Measurements from ENCODE around the gene BORCS8. TPM values are rescaled to one million over a fixed set of nuclear protein-coding genes. Genes with fewer than 3 reads are reported as not detected.

Gene BORCS8
- total RNA-seq, 6 experiments from 2014 or later, result 33.9 to 43.2 (median 38.6) TPM

- DNase-seq, result no peak
- no peak overlapping the region for H3K4me3 Mint-ChIP-seq
- peaks cover 14% of the 10 kb centered on the region for H3K27me3 Mint-ChIP-seq (ENCODE audit: insufficient read depth)
- H3K27ac Mint-ChIP-seq, result no peak overlapping the region
- H3K4me1 Mint-ChIP-seq (ENCODE audit: low read depth), result peaks cover under 1% of the 10 kb centered on the region
- H3K9me3 Mint-ChIP-seq, result no peaks in the 10 kb centered on the region
- TF ChIP-seq CTCF (IDR thresholded peaks at IDR 0.05), result no peak
- peaks cover under 1% of the 10 kb centered on the region; the same call in 1 of the 2 replicates for H3K36me3 Mint-ChIP-seq (ENCODE audit: low read depth)
Measured at GRCh38 chr19:19207637-19208572, 16.0 kb upstream of the BORCS8 start.

GRCh38 chr19:19206938-19207337 lies 15.0 kb upstream of the BORCS8 start:
- no peak overlapping the region for H3K27ac Mint-ChIP-seq
- DNase-seq, result no peak
- H3K27me3 Mint-ChIP-seq (ENCODE audit: insufficient read depth), result peaks cover 14% of the 10 kb centered on the region
- no peak overlapping the region for H3K4me3 Mint-ChIP-seq
- TF ChIP-seq CTCF (IDR thresholded peaks at IDR 0.05), result no peak
- H3K9me3 Mint-ChIP-seq, result no peaks in the 10 kb centered on the region
- H3K4me1 Mint-ChIP-seq (ENCODE audit: low read depth), result peaks cover 11% of the 10 kb centered on the region
- peaks cover 10% of the 10 kb centered on the region for H3K36me3 Mint-ChIP-seq (ENCODE audit: low read depth)

GRCh38 chr19:19205416-19206410 lies 13.8 kb upstream of the BORCS8 start:
- H3K27ac Mint-ChIP-seq, result no peak overlapping the region
- no peaks in the 10 kb centered on the region for H3K9me3 Mint-ChIP-seq
- H3K4me3 Mint-ChIP-seq, result no peak overlapping the region
- H3K4me1 Mint-ChIP-seq (ENCODE audit: low read depth), result peaks cover 11% of the 10 kb centered on the region
- H3K27me3 Mint-ChIP-seq (ENCODE audit: insufficient read depth), result peaks cover 9% of the 10 kb centered on the region
- no peak for TF ChIP-seq CTCF (IDR thresholded peaks at IDR 0.05)
- no peak for DNase-seq
- peaks cover 11% of the 10 kb centered on the region for H3K36me3 Mint-ChIP-seq (ENCODE audit: low read depth)

- DNase-seq, result no peak
- H3K27me3 Mint-ChIP-seq (ENCODE audit: insufficient read depth), result peaks cover 9% of the 10 kb centered on the region
- no peak overlapping the region for H3K27ac Mint-ChIP-seq
- H3K9me3 Mint-ChIP-seq, result no peaks in the 10 kb centered on the region
- H3K4me3 Mint-ChIP-seq, result peak overlapping the region; percentile 53
- peaks cover 11% of the 10 kb centered on the region for H3K36me3 Mint-ChIP-seq (ENCODE audit: low read depth)
- TF ChIP-seq CTCF (IDR thresholded peaks at IDR 0.05), result 0 out of 2 replicates have a peak, but pooled peaks have one; percentile 11
- H3K4me1 Mint-ChIP-seq (ENCODE audit: low read depth), result peaks cover 11% of the 10 kb centered on the region
Measured at GRCh38 chr19:19204181-19204580, 12.2 kb upstream of the BORCS8 start.

All from HFFc6 (cell line).